Effector memory CD8-positive, alpha-beta T cell (primary cell): ENCODE measurements around the gene MEOX2.

Experiments used
- ATAC-seq: fragments of 150-1000 bp; cut with Tn5 transposase; replicated peaks from 2 replicates; pipeline ENCODE4 v1.10.0; 2021; ENCODE audit warnings: mild to moderate bottlenecking, moderate library complexity
- DNase-seq, 3 experiments: peaks; one replicate each; pipeline ENCODE4 v3.0.0; 2021
- H3K27ac Mint-ChIP-seq, 2 donors: one replicate each; pipeline ENCODE4 v1.8.0; 2022; ENCODE audit warnings: mild to moderate bottlenecking in 2 of 2, mixed read lengths in 2 of 2, moderate library complexity in 2 of 2
- H3K27me3 Mint-ChIP-seq, 2 donors: one replicate each; pipeline ENCODE4 v1.8.0; 2022; ENCODE audit warnings: mixed read lengths in 2 of 2
- H3K36me3 Mint-ChIP-seq: one replicate; pipeline ENCODE4 v1.8.0; 2022; ENCODE audit warnings: mild to moderate bottlenecking, moderate library complexity, mixed read lengths; ENCODE audit not compliant: insufficient read depth
- H3K4me1 Mint-ChIP-seq, 2 donors: one replicate each; pipeline ENCODE4 v1.8.0; 2022; ENCODE audit warnings: low read depth in 2 of 2, mixed read lengths in 2 of 2
- H3K4me3 Mint-ChIP-seq, 2 donors: one replicate each; pipeline ENCODE4 v1.8.0; 2022; ENCODE audit warnings: mild to moderate bottlenecking in 2 of 2, mixed read lengths in 2 of 2, moderate library complexity in 2 of 2
- H3K9me3 Mint-ChIP-seq, 2 donors: one replicate each; pipeline ENCODE4 v1.8.0; 2022; ENCODE audit warnings: mixed read lengths in 2 of 2
- total RNA-seq, 9 experiments: gene quantifications; one replicate each; lab custom pipeline; 2026; lab: John Stamatoyannopoulos, UW

MEOX2 gene
- total RNA-seq, result 0 to 0.18 (median 0) reads per million in 9 experiments

DNA sequence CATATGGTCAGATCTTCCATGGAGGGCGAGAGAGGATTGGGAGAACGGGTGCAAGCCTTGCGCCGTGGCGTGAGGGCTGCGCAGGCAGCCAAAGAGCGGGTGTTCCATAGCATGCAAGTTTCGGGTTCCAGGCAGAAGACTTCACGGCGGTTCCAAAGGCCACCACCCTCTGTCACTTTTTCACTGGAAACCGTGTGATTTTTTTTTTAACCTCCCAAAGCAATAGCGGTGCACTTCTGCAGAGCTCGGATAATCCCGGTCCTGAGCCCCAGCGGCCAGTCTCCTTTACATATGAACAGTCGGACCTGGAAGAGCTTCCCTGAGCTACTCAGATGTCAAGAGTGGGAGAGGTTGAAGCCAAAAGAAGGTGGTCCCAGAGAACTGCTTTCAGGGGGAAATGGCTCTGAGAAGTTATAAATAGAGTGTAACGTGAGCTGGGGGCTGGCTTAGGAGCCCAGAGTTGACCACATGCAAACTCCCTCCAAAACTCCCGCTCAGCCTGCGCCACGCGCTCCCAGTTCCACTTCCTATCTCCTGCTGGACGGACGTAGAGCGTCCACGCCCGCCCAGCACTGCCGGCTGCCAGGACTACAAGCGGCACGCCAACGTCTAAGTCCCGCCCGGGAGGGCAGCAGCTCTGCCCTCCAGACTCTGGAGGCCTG is at the start of gene MEOX2:
Gene MEOX2 (minus strand): TSS at position 389 of the 662 bp plus-strand sequence. CDS start 281 bp downstream, at position 108.
- H3K4me3 Mint-ChIP-seq, result no peak within 1 kb of the TSS
- no peak within 1 kb of the TSS for H3K27ac Mint-ChIP-seq
- H3K27me3 Mint-ChIP-seq, result peaks cover 7 to 26% of the 10 kb centered on the region in 2 donors
- ATAC-seq, result no peak
- no peaks in the 10 kb centered on the region for H3K4me1 Mint-ChIP-seq
- no peaks in the 10 kb centered on the region for H3K9me3 Mint-ChIP-seq
- DNase-seq, result no peak
- H3K36me3 Mint-ChIP-seq, result no peaks in the 10 kb centered on the region

DNA sequence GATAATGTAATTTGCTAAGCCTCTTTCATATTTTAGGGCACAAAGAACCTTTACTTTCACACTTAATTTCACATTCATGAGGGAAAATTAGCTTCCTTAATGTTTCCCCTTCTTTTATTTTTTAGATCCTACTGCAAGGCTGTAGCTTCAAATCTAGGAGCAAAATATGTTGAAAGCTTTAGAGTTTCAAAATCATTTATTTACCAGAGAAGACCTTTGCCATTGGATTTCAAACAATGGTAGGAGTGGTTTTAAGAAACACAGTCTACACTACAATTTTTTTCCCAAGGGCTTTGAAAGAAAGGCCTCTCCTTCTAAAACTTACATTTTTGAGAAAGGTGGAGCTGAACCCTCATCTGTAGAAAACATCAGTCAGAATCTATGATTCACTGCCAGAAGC is 43.3 kb upstream of the MEOX2 start:
- Mint-ChIP-seq H3K4me1 (no peaks in the 10 kb centered on the region), H3K36me3 (no peaks in the 10 kb centered on the region), H3K9me3 (peaks cover 0 to 5% of the 10 kb centered on the region in 2 donors), H3K27ac (no peak overlapping the region), H3K27me3 (no peaks in the 10 kb centered on the region), H3K4me3 (no peak overlapping the region)
- DNase-seq (no peak), ATAC-seq (no peak)

DNA sequence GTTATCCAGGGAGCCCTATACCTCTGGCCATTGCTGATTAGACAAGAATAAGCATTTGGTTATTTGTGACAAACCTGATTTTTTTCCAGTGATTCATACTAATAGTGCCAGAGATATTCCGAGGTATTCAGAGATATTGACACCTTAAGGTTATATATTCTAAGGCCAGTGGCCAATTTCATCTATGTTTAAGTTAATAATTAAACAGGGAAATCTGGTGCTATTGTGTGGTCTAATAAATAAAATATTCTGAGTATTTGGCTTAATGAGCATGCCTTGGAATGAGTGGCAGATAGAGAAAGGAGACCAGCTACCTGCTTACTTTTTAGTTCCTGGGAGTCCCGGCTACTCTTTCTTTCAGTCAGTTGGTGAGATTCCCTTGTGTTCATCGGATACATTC is 38.6 kb upstream of the MEOX2 start:
- Mint-ChIP-seq H3K9me3 (peaks cover 0 to 5% of the 10 kb centered on the region in 2 donors), H3K36me3 (no peaks in the 10 kb centered on the region), H3K4me3 (no peak overlapping the region), H3K27ac (no peak overlapping the region), H3K4me1 (no peaks in the 10 kb centered on the region), H3K27me3 (no peaks in the 10 kb centered on the region)
- ATAC-seq (no peak), DNase-seq (no peak)

DNA sequence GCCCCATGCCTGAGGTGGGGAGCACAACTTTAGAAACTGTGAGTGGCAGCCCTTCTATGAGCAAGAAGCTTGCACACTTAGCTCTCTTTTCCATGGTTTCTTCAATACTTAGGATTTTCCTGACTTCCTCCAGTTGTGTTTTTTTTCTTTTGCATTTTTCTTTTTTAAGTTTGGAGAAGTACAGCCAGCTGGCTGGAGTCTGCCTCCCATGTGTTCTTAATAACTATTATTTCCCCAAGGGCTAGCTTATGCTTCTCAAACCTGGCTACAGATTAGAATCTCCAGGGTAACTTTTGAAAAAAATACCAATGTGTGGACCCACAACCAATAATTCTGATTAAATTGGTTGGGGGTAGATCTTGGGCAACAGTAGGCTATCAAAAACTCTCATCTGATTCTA is 37.4 kb upstream of the MEOX2 start:
- Mint-ChIP-seq H3K36me3 (no peaks in the 10 kb centered on the region), H3K27ac (no peak overlapping the region), H3K27me3 (no peaks in the 10 kb centered on the region), H3K4me1 (no peaks in the 10 kb centered on the region), H3K4me3 (no peak overlapping the region), H3K9me3 (peaks cover 0 to 5% of the 10 kb centered on the region in 2 donors)
- DNase-seq, result no peak
- no peak for ATAC-seq

DNA sequence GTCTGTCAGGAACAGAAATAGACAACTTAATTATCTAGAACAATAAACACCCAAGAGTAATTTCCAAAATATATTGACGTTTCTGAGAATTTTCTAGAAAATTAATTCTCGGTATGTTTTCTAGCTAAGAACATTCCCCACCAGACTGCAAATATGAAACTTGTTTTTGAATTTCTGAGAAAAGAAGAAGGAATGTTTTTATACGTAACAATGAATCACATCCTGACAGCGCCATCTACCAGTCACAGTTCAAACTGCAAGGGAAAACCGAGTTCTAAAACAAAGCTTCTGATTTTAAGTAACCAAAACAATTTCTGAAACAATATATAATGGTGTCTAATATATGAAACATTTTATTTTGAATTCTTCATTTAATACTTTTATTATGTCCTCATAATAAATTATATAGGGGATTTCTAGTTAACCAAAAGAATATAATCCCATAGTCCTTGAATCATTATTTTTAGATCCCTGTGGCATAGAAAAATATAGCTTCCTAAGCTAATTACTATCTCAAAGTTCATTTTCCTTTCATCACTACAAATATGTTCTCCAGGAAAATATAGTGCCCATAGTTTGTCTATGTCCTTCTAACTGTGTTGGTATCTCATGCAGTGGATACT is 34.5 kb upstream of the MEOX2 start:
- H3K36me3 Mint-ChIP-seq, result no peaks in the 10 kb centered on the region
- H3K9me3 Mint-ChIP-seq, result peaks cover 0 to 3% of the 10 kb centered on the region in 2 donors
- DNase-seq, result no peak
- ATAC-seq, result no peak
- H3K4me3 Mint-ChIP-seq, result no peak overlapping the region
- no peak overlapping the region for H3K27ac Mint-ChIP-seq
- no peaks in the 10 kb centered on the region for H3K27me3 Mint-ChIP-seq
- no peaks in the 10 kb centered on the region for H3K4me1 Mint-ChIP-seq

DNA sequence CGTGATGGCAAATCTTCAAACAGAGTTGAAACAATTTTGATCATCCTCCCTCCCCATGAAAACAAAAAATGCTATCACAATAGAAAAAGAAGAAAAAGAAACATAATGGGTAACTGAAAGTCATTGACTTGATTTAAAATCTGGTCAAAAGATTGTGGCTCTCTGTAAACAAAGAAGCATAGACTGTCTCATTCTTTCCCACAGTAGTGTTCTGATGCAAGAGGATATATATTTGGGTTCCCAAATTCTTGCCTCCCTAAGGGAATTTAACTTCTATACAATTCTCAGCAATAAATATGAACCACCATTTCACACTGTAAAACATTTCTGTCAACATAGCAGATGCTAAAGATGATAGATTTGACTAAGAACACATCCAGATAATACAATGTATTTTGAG is 32.8 kb upstream of the MEOX2 start:
- Mint-ChIP-seq H3K4me1 (no peaks in the 10 kb centered on the region), H3K27ac (no peak overlapping the region), H3K4me3 (no peak overlapping the region), H3K27me3 (no peaks in the 10 kb centered on the region), H3K36me3 (no peaks in the 10 kb centered on the region), H3K9me3 (peaks cover 0 to 2% of the 10 kb centered on the region in 2 donors)
- no peak for DNase-seq
- no peak for ATAC-seq

DNA sequence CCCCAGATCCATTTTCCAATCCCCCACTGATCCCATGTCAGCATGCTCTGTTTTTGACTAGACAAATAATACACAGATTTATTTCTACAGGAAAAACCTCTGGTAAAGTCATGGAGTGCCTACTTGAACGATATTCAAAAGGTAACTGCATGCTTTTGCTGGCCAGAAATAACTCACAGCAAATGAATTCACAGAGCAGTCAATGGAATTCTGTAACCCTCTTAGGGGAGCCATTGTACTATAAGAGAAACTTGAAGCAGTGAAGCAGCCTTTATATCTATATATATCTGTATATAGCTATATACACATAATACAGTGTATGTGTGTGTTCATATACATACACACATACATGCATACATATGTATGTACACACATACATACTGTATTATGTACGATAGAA is 29.0 kb upstream of the MEOX2 start:
- Mint-ChIP-seq H3K27me3 (no peaks in the 10 kb centered on the region), H3K27ac (no peak overlapping the region), H3K4me3 (no peak overlapping the region), H3K4me1 (no peaks in the 10 kb centered on the region), H3K36me3 (no peaks in the 10 kb centered on the region), H3K9me3 (peaks cover 0 to 2% of the 10 kb centered on the region in 2 donors)
- ATAC-seq (no peak), DNase-seq (no peak)

DNA sequence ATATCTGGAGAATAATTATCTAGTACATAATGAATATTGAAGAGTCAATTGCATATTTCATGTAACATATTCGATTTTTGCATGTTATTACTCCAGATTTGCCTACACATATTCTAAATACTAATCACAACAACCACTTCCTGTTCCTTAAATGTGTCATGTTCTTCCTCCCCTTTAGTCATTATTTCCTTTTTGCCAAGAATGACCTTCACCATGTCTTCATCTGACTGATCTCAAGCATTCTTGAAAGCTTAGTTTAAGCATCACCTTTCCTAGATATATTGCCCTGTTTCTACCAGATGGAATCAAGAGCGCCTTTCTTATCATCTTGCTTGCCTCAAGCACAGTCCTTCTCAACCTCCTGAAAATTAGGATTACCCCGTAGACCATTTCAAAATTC is 23.5 kb upstream of the MEOX2 start:
- Mint-ChIP-seq H3K4me1 (no peaks in the 10 kb centered on the region), H3K9me3 (peaks cover 6 to 10% of the 10 kb centered on the region in 2 donors), H3K27me3 (no peaks in the 10 kb centered on the region), H3K36me3 (no peaks in the 10 kb centered on the region), H3K27ac (no peak overlapping the region), H3K4me3 (no peak overlapping the region)
- ATAC-seq (no peak), DNase-seq (no peak)

DNA sequence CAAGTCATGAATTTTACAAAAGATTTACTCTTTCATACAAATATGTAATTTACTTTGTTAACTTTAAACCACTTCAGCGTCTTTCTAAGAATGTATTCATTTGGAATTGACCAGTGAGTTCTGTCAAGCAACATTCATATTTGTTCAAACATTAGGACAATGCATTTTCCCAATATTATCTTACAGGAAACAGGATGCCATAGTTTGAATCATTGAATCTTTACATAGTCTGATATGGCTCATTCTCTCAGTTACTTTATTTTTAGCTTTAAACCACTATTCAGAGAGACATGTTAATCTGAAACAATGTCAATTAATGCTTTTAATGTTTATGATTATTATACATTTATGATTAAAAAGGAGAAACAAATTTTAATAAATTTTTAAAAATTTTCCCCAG is 21.1 kb upstream of the MEOX2 start:
- Mint-ChIP-seq H3K9me3 (peaks cover 10 to 11% of the 10 kb centered on the region in 2 donors), H3K27me3 (no peaks in the 10 kb centered on the region), H3K36me3 (no peaks in the 10 kb centered on the region), H3K4me3 (no peak overlapping the region), H3K4me1 (no peaks in the 10 kb centered on the region), H3K27ac (no peak overlapping the region)
- ATAC-seq, result no peak
- no peak for DNase-seq

DNA sequence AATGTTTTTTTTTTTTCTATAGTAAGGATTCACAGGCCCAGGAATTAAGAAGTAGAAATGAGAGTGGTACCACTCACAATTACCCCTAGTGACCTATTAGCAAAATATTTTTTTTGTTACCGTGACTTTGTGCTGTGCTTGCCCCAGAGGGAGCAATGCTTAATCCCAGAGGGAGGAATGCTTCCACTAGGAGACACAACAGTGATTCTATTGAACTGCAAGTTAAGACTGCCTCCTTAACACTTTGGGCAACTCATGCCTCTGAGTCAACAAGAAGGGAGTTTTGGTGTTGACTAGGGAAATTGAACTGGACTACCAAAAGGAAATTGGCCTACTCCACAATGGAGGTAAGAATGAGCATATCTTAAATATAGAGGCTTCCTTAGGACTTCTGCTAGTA is 17.2 kb upstream of the MEOX2 start:
- Mint-ChIP-seq H3K27me3 (no peaks in the 10 kb centered on the region), H3K9me3 (peaks cover 9 to 10% of the 10 kb centered on the region in 2 donors), H3K4me1 (no peaks in the 10 kb centered on the region), H3K4me3 (no peak overlapping the region), H3K27ac (no peak overlapping the region), H3K36me3 (no peaks in the 10 kb centered on the region)
- no peak for ATAC-seq
- DNase-seq, result no peak

DNA sequence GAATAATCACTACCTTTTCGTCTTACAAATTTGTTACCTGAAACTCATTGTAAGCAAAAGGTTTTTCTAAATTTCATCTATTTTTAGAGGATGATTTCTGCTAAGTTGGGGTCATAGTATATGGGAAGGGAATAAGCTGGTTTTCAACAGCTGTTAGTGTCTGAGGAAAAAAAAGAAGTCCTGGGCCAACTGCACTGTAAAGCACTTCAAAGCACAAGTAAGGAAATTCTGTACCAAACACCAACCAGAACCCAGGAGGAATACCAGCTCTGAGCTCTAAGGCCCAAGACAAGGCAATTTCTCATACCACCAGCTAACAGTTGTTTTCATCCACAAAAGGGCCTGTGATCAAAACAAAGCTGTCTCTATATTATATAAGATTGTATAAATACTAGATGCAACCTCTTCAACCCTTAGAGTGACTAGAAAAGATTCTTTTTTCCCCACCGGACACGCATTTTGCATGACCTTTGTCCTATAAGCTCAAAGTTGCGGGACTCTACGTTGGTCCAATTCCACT is 6.1 kb upstream of the MEOX2 start:
- H3K4me1 Mint-ChIP-seq, result no peaks in the 10 kb centered on the region
- peaks cover 0 to 2% of the 10 kb centered on the region in 2 donors for H3K9me3 Mint-ChIP-seq
- no peak for ATAC-seq
- no peak overlapping the region for H3K4me3 Mint-ChIP-seq
- H3K27ac Mint-ChIP-seq, result no peak overlapping the region
- DNase-seq, result no peak
- peaks cover 0 to 5% of the 10 kb centered on the region in 2 donors for H3K27me3 Mint-ChIP-seq
- H3K36me3 Mint-ChIP-seq, result no peaks in the 10 kb centered on the region

DNA sequence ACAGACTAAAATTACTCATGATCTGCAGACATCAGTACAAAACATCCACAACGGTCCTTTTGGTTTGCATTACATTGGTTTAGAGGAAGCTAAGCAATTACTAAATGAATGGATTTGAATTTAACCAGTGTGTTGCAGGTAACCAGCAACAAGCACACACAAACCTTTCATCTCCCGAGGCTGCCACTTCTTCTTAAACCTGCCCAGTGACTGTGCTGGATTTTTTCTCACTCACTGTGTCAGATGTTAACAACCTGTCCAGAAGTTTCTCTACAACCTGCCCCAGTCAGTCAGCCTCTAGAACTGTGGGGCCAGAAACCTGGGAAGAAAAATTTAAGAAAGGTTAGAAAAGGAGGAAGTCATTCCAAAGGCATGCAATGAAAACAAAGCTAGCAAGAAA is 2.4 kb upstream of the MEOX2 start:
- H3K9me3 Mint-ChIP-seq, result peaks cover 0 to 2% of the 10 kb centered on the region in 2 donors
- H3K36me3 Mint-ChIP-seq, result no peaks in the 10 kb centered on the region
- no peak overlapping the region for H3K4me3 Mint-ChIP-seq
- H3K27ac Mint-ChIP-seq, result no peak overlapping the region
- peaks cover 7 to 26% of the 10 kb centered on the region in 2 donors for H3K27me3 Mint-ChIP-seq
- no peak for ATAC-seq
- DNase-seq, result no peak
- no peaks in the 10 kb centered on the region for H3K4me1 Mint-ChIP-seq

DNA sequence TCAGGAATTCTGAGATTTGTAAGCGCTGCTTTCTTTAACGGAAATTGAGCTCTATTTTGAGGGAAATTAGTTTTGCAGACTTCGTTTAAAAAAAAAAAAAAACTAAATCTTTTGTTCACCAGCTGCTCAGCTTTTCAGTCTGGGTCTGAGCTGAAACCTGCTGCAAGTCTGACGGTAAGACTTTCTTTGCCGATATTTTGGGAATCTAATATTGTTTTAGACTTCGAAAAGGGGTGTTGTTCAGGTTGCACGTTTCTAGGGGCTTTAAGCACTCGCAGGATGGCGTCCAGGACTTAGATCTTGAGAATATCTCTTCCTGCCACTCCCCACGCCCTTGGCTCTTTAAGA is 1.8 kb upstream of the MEOX2 start:
- Mint-ChIP-seq H3K27me3 (peaks cover 7 to 26% of the 10 kb centered on the region in 2 donors), H3K27ac (no peak overlapping the region), H3K36me3 (no peaks in the 10 kb centered on the region), H3K9me3 (no peaks in the 10 kb centered on the region), H3K4me3 (no peak overlapping the region), H3K4me1 (no peaks in the 10 kb centered on the region)
- no peak for DNase-seq
- no peak for ATAC-seq

DNA sequence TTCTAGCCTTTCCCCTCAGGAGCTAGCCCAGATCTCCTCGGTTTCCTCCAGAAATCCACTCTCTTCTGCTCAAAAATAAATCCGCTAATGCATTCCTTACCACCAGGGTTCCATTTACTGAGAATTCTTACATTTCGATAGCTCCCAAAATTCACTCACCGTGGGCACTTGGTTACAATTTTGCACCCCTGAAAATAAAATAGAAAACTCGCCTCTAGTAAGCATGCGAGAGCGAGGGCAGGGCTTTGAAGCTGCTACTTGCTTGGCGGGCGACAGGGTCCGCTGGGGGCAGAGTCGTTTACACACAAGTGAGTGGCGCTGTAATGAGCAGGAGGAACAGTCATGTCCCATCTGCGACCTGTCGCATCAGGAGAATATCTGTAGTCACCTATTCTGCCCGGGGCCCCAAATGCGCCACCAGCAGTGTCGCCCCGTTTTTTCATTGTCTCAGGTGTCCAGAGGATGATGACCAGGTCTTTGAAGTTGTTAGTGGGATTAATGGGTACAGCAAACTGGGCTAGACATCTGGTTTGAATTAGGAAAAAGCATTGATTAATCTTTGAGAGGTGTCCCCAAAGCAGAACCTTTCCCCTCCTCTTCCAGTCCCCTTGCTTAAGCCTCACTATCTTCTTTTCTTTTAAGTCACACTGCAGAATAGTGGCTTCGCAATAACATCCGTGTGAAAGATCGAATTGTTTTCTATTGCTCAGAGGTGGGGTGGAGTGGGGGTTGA is 1.2 kb upstream of the MEOX2 start:
- H3K9me3 Mint-ChIP-seq, result no peaks in the 10 kb centered on the region
- no peak for DNase-seq
- no peaks in the 10 kb centered on the region for H3K4me1 Mint-ChIP-seq
- H3K4me3 Mint-ChIP-seq, result no peak overlapping the region
- H3K36me3 Mint-ChIP-seq, result no peaks in the 10 kb centered on the region
- H3K27me3 Mint-ChIP-seq, result peaks cover 7 to 26% of the 10 kb centered on the region in 2 donors
- H3K27ac Mint-ChIP-seq, result no peak overlapping the region
- ATAC-seq, result no peak
